DLD1 (cell line): ENCODE data around the gene FAM76A.
"Not testable (repeated sequence)": the region's sequence is repeated elsewhere in the genome, so short reads cannot be mapped to it uniquely, and the experiment has no call there.

Experiments
- in situ Hi-C: cut with HindIII; loops from 2 replicates; pipeline ENCODE4 v1.10.0; 2017; ENCODE audit warnings: low sequenced_read_pairs

Gene FAM76A

GRCh38 chr1:27725374-27726172 lies at the start of gene FAM76A:
TSS of gene FAM76A (plus strand) at chr1:27725961. CDS start at chr1:27726081, 120 bp downstream.
- in situ Hi-C loops = no loop called here

- in situ Hi-C loops = no loop called here
Observed at GRCh38 chr1:27676410-27676809, 49.4 kb upstream of the FAM76A start.

GRCh38 chr1:27678747-27679146 lies 47.0 kb upstream of the FAM76A start:
- in situ Hi-C loops = no loop called here

DNA sequence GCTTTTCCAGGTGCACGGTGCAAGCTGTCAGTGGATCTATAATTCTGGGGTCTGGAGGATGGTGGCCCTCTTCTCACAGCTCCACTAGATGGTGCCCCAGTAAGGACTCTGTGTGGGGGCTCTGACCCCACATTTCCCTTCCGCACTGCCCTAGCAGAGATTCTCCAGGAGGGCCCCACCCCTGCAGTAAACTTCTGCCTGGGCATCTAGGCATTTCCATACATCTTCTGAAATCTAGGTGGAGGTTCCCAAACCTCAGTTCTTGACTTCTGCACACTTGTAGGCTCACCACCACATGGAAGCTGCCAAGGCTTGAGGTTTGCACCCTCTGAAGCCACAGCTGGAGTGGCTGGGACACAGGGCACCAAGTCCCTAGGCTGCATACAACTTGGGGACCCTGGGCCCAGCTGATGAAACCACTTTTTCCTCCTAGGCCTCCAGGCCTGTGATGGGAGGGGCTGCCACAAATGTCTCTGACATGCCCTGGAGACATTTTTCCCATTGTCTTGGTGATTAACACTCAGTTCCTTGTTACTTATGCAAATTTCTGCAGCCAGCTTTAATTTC lies 45.5 kb upstream of the FAM76A start:
- in situ Hi-C loops = not testable (repeated sequence)

GRCh38 chr1:27681580-27681979 lies 44.2 kb upstream of the FAM76A start:
- in situ Hi-C loops = not testable (repeated sequence)

- in situ Hi-C loops = no loop called here
Observed at GRCh38 chr1:27682351-27682944, 43.3 kb upstream of the FAM76A start.

- in situ Hi-C loops = no loop called here
Observed at GRCh38 chr1:27684176-27684575, 41.6 kb upstream of the FAM76A start.

DNA sequence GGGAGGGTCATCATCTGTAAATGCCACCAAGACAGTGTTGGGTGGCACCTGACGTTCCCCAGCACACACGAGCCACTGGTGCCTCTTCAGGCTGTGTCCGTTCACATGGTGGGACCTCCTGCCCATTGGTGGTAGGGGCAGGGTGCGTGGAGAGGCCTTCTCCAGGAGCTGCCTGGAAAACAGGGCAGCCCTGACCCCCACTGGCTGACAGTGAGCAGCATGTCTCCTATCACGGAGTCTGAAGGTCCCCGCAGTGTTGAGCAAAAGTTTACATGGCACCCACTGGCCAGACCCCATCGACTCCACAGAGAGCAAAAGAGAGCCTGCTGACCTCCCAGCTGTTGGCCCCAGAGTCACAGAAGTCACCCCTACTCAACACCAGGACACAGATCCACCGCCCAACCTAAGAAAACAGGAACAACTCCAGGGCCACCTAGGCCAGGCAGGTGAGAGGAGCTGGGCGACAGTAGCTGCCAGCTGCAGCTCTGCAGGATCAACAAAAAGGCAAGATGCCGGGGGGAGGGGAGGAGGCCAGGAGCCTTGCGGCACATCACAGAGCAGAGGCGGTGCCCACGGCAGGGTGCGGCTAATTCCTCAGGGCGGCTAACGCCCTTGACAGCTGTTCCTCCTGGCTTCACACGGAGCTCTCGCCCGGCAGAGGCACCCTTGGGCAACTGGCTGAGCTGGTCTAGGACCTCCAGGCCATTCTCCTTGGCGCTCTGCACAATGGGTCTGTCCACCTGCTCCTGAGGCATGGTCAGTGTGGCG lies 39.4 kb upstream of the FAM76A start:
- in situ Hi-C loops = no loop called here

GRCh38 chr1:27687906-27688305 lies 37.9 kb upstream of the FAM76A start:
- in situ Hi-C loops = no loop called here

DNA sequence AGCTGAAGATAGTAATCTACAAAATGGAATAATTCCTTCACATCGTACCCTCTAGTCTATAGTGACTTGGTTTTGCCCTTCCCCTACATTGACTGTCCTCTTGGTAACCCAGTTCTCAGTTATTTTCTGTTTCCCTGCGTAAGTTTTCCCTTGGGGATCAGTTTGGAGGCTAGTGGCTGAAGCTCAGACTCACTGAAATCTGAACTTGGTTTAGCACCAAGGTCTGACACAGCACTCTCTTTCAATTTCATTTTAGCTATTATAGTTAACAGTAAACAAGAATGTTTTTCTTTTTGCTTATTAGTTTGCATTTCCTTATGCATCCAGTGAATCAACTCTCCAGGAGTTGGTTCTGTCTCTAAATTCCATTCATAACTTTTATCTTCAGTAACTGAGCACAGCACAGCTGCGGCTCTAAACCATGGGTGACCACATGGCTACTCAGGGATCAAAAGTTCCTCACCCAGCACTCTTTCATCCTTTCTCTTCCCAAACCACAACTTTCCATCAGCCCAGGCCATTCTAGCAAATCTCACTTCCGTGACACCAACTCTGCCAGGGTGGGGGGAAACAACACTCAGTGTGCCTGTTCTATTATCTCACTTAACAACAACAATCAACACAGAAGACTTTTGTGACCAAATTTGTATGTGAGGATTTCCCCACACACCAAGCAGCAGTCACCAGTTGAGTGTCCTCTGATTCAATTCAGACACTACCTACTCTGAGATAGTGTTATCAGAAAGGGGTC lies 36.2 kb upstream of the FAM76A start:
- in situ Hi-C loops = no loop called here

- in situ Hi-C loops = no loop called here
Observed at GRCh38 chr1:27690183-27690582, 35.6 kb upstream of the FAM76A start.

DNA sequence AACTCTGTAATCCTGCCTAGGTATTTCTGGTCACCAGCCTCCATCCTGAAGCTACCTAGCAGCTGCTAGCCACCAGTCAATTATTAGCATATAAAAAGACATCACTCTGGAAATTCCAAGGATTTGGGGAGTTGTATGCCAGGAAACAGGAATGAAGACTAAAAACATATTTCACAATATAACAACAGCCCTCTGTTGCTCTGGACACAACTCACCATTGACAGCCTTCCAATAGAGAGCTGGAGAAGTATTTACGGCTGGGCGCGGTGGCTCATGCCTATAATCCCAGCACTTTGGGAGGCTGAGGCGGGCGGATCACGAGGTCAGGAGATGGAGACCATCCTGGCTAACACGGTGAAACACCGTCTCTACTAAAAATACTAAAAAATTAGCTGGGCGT lies 28.9 kb upstream of the FAM76A start:
- in situ Hi-C loops = not testable (repeated sequence)

DNA sequence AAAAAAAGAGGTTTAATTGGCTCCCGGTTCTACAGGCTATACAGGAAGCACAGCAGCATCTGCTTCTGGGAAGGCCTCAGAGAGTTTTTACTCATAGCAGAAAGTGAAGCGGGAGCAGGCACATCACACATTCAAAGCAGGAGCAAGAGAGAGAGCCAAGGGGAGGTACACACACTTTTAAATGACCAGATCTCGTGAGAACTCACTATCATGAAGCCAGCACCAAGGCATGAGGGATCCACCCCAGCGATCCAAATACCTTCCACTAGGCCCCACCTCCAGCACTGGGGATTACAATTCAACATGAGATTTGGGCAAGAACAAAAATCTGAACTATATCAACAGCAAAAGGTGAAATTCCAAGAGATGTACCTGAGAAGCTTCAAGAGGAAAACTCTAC lies 20.8 kb upstream of the FAM76A start:
- in situ Hi-C loops = no loop called here

DNA sequence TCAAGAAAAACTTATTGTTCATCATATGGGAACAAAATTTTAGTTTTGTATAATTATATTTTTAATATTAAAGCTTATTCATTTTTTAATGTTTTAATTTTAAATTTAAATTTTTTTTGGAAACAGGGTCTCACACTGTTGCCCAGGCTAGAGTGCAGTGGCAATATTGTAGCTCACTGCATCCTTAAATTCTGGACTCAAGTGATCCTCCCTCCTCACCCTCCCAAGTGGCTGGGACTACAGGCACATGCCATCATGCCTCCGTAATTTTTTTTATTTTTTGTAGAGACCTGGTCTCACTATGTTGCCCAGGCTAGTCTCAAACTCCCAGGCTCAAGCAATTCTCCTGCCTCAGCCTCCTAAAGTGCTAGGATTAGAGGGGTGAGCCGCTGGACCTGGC lies 20.2 kb upstream of the FAM76A start:
- in situ Hi-C loops = no loop called here

GRCh38 chr1:27710574-27710973 lies 15.2 kb upstream of the FAM76A start:
- in situ Hi-C loops = no loop called here

DNA sequence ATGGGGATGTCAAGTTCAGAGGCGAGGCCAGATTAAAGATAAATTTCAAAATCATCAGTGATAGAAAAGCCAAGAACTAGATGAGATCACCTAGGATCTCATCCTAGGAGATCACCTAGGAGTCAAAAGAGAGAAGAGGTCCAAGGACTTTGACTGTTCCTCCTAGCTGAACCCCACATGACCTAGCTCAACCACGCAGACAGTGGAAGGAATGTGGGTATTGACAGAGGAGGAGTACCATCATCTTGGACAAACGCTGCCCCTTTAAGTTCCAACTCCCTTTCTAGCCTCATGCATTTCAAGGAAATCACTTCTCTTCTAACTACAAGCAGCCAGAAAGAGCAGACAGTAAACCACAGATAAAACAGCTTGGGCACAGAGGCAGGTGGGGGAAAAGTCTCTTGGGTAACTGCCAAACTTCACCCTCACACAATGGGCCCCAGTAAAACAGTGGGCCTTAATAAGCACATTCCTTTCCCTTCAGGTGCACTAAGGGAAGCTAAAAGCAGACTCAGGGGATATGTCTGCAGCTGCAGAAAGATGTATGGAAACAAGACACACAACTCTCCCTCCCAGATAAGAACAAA lies 12.5 kb upstream of the FAM76A start:
- in situ Hi-C loops = no loop called here

- in situ Hi-C loops = no loop called here
Observed at GRCh38 chr1:27713869-27714513, 11.8 kb upstream of the FAM76A start.

DNA sequence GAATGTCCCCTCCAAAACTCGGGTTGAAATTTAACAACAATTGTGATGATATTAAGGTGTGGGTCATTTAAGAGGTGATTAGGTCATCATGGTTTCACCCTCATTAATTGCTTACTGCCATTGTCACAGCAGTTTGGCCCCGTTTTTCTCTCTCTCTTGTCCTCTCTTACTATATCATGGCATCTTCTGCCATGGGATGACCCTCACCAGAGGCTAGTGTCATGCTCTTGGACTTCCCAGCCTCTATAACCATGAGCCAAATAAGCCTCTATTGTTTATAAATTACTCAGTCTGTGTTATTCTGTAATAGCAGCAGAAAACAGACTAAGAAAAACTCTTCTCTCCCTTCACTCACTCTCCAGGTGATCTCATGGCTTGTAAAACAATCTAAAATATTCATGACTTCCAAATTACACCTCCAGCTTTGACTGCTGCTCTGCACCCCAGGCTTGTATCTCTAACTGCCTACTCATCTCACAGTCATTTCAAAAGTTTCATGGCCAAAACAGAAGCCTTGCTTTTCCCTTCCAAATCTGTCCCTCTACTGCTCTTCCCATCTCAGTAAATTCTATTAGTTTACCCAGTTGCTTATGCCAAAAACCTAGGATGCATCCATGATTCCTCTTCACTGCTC lies 9.4 kb upstream of the FAM76A start:
- in situ Hi-C loops = no loop called here
